Panc1 (cell line): ENCODE measurements around the gene CWC25. TPM values are rescaled to one million over a fixed set of nuclear protein-coding genes. Genes with fewer than 3 reads are reported as not detected.

ENCODE experiments used
- ATAC-seq: fragments of 200-7000 bp; cut with Tn5 transposase; 2 replicates; pipeline ENCODE4 v1.9.1; 2020; ENCODE audit warnings: mild to moderate bottlenecking, moderate library complexity
- BruUV-seq: library from RNA; stranded (reverse); fragments of 400-500 nt; replicated peaks from 2 replicates; lab custom pipeline; 2021; lab: Mats Ljungman, UMichigan
- CTCF ChIA-PET: fragments of 300-600 bp; sonication (Branson Sonifier 250); formaldehyde crosslinking; loops from one replicate; lab custom pipeline; 2022; ENCODE audit warnings: antibody characterized with exemption; lab: Charles Lee
- POLR2A ChIA-PET: fragments of 300-600 bp; sonication (Branson Sonifier 250); formaldehyde crosslinking; loops from one replicate; lab custom pipeline; 2022; ENCODE audit warnings: antibody characterized with exemption; lab: Charles Lee
- DNase-seq: peaks from one replicate; pipeline ENCODE4 v3.0.0-alpha.2; 2010; ENCODE audit warnings: low read depth, low spot score
- H3K27ac ChIP-seq: 2 replicates; pipeline ENCODE4 v1.5.1; 2011; ENCODE audit warnings: mild to moderate bottlenecking, low read length, inconsistent platforms
- H3K27me3 ChIP-seq: fragments of 200-500 bp; sonication (Bioruptor generic); 2 replicates; pipeline ENCODE4 v1.6.0; 2014; ENCODE audit warnings: low read length, inconsistent platforms; ENCODE audit not compliant: control insufficient read depth, insufficient read depth
- H3K36me3 ChIP-seq: fragments of 200-500 bp; sonication (Bioruptor generic); 2 replicates; pipeline ENCODE4 v1.5.1; 2014; ENCODE audit warnings: inconsistent platforms, mild to moderate bottlenecking, low read length, moderate library complexity; ENCODE audit not compliant: control insufficient read depth, insufficient read depth
- H3K4me1 ChIP-seq: 2 replicates; pipeline ENCODE4 v1.5.1; 2011; ENCODE audit warnings: inconsistent platforms, mild to moderate bottlenecking, low read length, moderate library complexity; ENCODE audit not compliant: control insufficient read depth, insufficient read depth
- H3K4me3 ChIP-seq, 2 experiments: 2 replicates each; pipeline ENCODE4 v1.5.1; 2011 to 2012; ENCODE audit warnings: low read depth in 2 of 2, low read length in 2 of 2, mild to moderate bottlenecking in 2 of 2, inconsistent platforms in 1 of 2, moderate library complexity in 1 of 2
- H3K9me3 ChIP-seq: fragments of 200-500 bp; sonication (Bioruptor generic); 2 replicates; pipeline ENCODE4 v1.5.1; 2014; ENCODE audit warnings: low read depth, mild to moderate bottlenecking, inconsistent platforms, low read length, moderate library complexity; ENCODE audit not compliant: control insufficient read depth, insufficient read depth
- CTCF ChIP-seq: fragments of 450-650 bp; IDR thresholded peaks from 2 replicates; pipeline ENCODE4 v1.5.1; 2017; ENCODE audit warnings: mild to moderate bottlenecking
- POLR2AphosphoS5 ChIP-seq: IDR thresholded peaks from 2 replicates; pipeline ENCODE4 v1.6.1; 2012; ENCODE audit warnings: mild to moderate bottlenecking, low read depth, low read length, moderate library complexity
- REST ChIP-seq, 2 experiments: IDR thresholded peaks; 2 replicates each; pipeline ENCODE4 v1.6.1; 2011 to 2012; ENCODE audit warnings: low read depth in 2 of 2, control low read depth in 1 of 2, low read length in 1 of 2, mild to moderate bottlenecking in 1 of 2, moderate library complexity in 1 of 2; ENCODE audit not compliant: insufficient read depth in 1 of 2
- SIN3A ChIP-seq: IDR thresholded peaks from 2 replicates; pipeline ENCODE4 v1.6.1; 2012; ENCODE audit warnings: low read depth, mild to moderate bottlenecking, low read length, moderate library complexity, borderline replicate concordance; ENCODE audit not compliant: insufficient read depth
- in situ Hi-C: cut with HindIII; loops from 2 replicates; pipeline ENCODE4 v1.10.0; 2016; ENCODE audit warnings: low sequenced_read_pairs, low pct_unique_long_range_greater_than_20kb
- intact Hi-C: fragments of 100-400 bp; cut with micrococcal nuclease; formaldehyde crosslinking; loops from one replicate; pipeline ENCODE4 v1.10.0; 2022; ENCODE audit not compliant: unreplicated experiment
- total RNA-seq: library from RNA; stranded (reverse); gene quantifications from one replicate; pipeline ENCODE4 v1.2.1, GENCODE V29; 2021; ENCODE audit not compliant: unreplicated experiment

The CWC25 gene
- total RNA-seq, 1 experiment from 2014 or later = 13.6 TPM

GRCh38 chr17:38752308-38753070, 72.6 kb downstream of the CWC25 start, which contains the start of gene PSMB3:
PSMB3 (plus strand) TSS chr17:38752741; CDS start chr17:38752827, 86 bp downstream.
- POLR2A ChIA-PET = interaction anchor here (0.6 kb wide), 2 partner anchors 42 to 92 kb away, joined by 4 to 9 read pairs; no protein-coding TSS in a partner anchor
- BruUV-seq = no TSS peak
- Histone ChIP-seq H3K4me3 (peak within 1 kb of the TSS; percentile 76 to 90), H3K27me3 (no peaks in the 10 kb centered on the region), H3K4me1 (no peaks in the 10 kb centered on the region), H3K9me3 (no peaks in the 10 kb centered on the region), H3K27ac (peak within 1 kb of the TSS; percentile 96), H3K36me3 (peaks cover 9% of the 10 kb centered on the region)
- intact Hi-C loops (no loop called here), in situ Hi-C loops (no loop called here)
- peak; percentile 77 for TF ChIP-seq POLR2AphosphoS5
- TF ChIP-seq SIN3A = 0 out of 2 replicates have a peak, but pooled peaks have one; percentile 47
- TF ChIP-seq CTCF = no peak
- TF ChIP-seq REST (IDR thresholded peaks at IDR 0.05; ENCODE audit: insufficient read depth in 1 of 2, low read depth in 2 of 2, low read length in 1 of 2) = no peak
- ATAC-seq (peak; percentile 81), DNase-seq (peak; percentile 91)
- CTCF ChIA-PET = interaction anchor here (0.6 to 0.7 kb wide), 2 partner anchors 11 to 16 kb away, joined by 7 to 17 read pairs; no protein-coding TSS in a partner anchor

- H3K4me1 ChIP-seq = no peaks in the 10 kb centered on the region
- DNase-seq = no peak
- ChIA-PET CTCF (interaction anchor here (0.6 to 0.7 kb wide), 2 partner anchors 12 to 16 kb away, joined by 7 to 17 read pairs; no protein-coding TSS in a partner anchor), POLR2A (interaction anchor here (0.6 kb wide), 2 partner anchors 43 to 93 kb away, joined by 4 to 9 read pairs; no protein-coding TSS in a partner anchor)
- BruUV-seq = no TSS peak
- H3K27me3 ChIP-seq = no peaks in the 10 kb centered on the region
- H3K9me3 ChIP-seq = no peaks in the 10 kb centered on the region
- peak overlapping the region; percentile 76 to 90 for H3K4me3 ChIP-seq
- TF ChIP-seq POLR2AphosphoS5 (no peak), REST (IDR thresholded peaks at IDR 0.05; ENCODE audit: insufficient read depth in 1 of 2, low read depth in 2 of 2, low read length in 1 of 2) (no peak), SIN3A (no peak; the same call in 1 of the 2 replicates), CTCF (no peak)
- peak; percentile 25 for ATAC-seq
- intact Hi-C loops = no loop called here
- peaks cover 9% of the 10 kb centered on the region for H3K36me3 ChIP-seq
- H3K27ac ChIP-seq = peak overlapping the region; percentile 96
- in situ Hi-C loops = no loop called here
Observed at GRCh38 chr17:38751808-38752307, 73.3 kb downstream of the CWC25 start.
